ENCODE results near the gene SETD7. TPM values are rescaled to one million over a fixed set of nuclear protein-coding genes. Genes with fewer than 3 reads are reported as not detected.

SETD7 gene
- total and polyA plus RNA-seq, 2 donors (not counting 1 experiment from before 2014, with no cell fraction given): 5.1 to 13.0 TPM

DNA sequence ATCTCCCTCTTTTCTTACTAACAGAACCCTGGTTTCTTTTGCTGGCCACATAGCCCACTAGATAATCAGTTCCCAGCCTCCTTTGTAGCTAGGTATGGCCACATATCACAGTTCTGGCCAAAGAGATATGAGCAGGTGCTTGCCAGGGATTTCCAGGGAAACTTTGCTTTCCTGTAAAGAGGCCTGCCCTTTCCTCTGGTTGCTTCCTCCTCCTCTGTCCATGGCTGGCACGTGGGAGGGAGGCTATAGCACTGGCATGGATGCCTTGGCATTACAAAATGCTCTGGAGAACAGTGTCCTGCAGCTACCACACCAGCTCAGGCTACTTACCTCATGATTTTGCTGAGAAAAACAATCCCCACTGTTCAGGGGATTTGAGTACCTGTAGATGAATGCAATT, 74.6 kb downstream of the SETD7 start:
- no peak overlapping the region for H3K4me3 ChIP-seq (ENCODE audit: control extremely low read depth in 1 of 5, extremely low read depth in 1 of 5, insufficient read depth in 1 of 5, low read depth in 2 of 5, low read length in 4 of 5)
- no peak for ATAC-seq (ENCODE audit: low read depth)
- H3K9me3 Mint-ChIP-seq (ENCODE audit: insufficient read depth): no peaks in the 10 kb centered on the region

DNA sequence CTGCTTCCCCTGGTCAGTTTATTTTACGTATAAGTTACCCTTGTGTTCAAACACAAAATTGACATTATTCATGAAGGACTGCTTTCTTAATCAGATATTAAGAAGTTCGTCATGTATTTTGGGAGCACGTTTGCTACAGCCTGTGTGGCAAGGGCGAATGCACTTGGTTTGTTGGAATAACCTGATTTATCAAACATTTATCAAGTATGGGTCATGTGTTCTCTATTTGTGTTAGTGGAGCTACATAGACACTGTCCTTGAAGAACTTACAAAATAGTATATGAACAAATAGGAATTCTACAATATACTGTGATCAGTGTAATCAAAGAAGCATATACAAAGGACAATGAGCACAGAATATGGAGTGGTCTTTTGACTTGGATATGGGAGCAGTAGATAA, 79.7 kb downstream of the SETD7 start:
- H3K9me3 Mint-ChIP-seq (ENCODE audit: insufficient read depth): no peaks in the 10 kb centered on the region
- DNase-seq (no peak), ATAC-seq (ENCODE audit: low read depth) (no peak)
- no CpG with 5 or more reads among the region's 4 CpGs for WGBS (ENCODE audit: insufficient coverage)
- H3K27ac Mint-ChIP-seq: no peak overlapping the region
- CTCF ChIA-PET: no interaction called here
- Histone ChIP-seq H3K79me2 (ENCODE audit: control insufficient read depth, insufficient read depth, low read length) (peaks cover 2% of the 10 kb centered on the region), H3K4me2 (replicated peaks; ENCODE audit: low read depth, low read length, poor library complexity, severe bottlenecking) (no peak overlapping the region), H3K27ac (ENCODE audit: low read length in 2 of 2) (no peak overlapping the region), H3K9ac (ENCODE audit: low read length) (no peak overlapping the region), H3K9me3 (ENCODE audit: control extremely low read depth in 1 of 3, control insufficient read depth in 2 of 3, insufficient read depth in 1 of 3, low read length in 2 of 3) (peaks cover 0 to 7% (median 0%) of the 10 kb centered on the region in 3 donors), H3K4me3 (ENCODE audit: control extremely low read depth in 1 of 5, extremely low read depth in 1 of 5, insufficient read depth in 1 of 5, low read depth in 2 of 5, low read length in 4 of 5) (no peak overlapping the region), H3K36me3 (replicated peaks in 1 of 2; ENCODE audit: control extremely low read depth in 1 of 2, control insufficient read depth in 1 of 2, extremely low read depth in 1 of 2, insufficient read depth in 2 of 2, low read length in 1 of 2) (peaks cover 0 to 17% of the 10 kb centered on the region in 2 experiments), H3K4me1 (ENCODE audit: control insufficient read depth in 2 of 2, insufficient read depth in 2 of 2, low read length in 2 of 2) (peaks cover 1 to 2% of the 10 kb centered on the region in 2 donors), H3K27me3 (replicated peaks in 1 of 4; ENCODE audit: control extremely low read depth in 1 of 4, control insufficient read depth in 3 of 4, insufficient read depth in 4 of 4, low read length in 3 of 4) (no peaks in the 10 kb centered on the region), H2AFZ (ENCODE audit: insufficient read depth, low read depth, low read length, poor library complexity, severe bottlenecking) (no peak overlapping the region), H4K20me1 (ENCODE audit: control insufficient read depth, insufficient read depth, low read length, poor library complexity, severe bottlenecking) (peaks cover 9% of the 10 kb centered on the region)
- H3K27me3 Mint-ChIP-seq: no peaks in the 10 kb centered on the region
- POLR2A ChIA-PET: no interaction called here
- H3K4me1 Mint-ChIP-seq: peaks cover 7% of the 10 kb centered on the region
- TF ChIP-seq, protein P1, sequence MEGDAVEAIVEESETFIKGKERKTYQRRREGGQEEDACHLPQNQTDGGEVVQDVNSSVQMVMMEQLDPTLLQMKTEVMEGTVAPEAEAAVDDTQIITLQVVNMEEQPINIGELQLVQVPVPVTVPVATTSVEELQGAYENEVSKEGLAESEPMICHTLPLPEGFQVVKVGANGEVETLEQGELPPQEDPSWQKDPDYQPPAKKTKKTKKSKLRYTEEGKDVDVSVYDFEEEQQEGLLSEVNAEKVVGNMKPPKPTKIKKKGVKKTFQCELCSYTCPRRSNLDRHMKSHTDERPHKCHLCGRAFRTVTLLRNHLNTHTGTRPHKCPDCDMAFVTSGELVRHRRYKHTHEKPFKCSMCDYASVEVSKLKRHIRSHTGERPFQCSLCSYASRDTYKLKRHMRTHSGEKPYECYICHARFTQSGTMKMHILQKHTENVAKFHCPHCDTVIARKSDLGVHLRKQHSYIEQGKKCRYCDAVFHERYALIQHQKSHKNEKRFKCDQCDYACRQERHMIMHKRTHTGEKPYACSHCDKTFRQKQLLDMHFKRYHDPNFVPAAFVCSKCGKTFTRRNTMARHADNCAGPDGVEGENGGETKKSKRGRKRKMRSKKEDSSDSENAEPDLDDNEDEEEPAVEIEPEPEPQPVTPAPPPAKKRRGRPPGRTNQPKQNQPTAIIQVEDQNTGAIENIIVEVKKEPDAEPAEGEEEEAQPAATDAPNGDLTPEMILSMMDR (IDR thresholded peaks at IDR 0.05): no peak
- TF ChIP-seq EZH2 (IDR thresholded peaks at IDR 0.05; ENCODE audit: borderline replicate concordance, insufficient read depth, low read depth, low read length, poor library complexity, severe bottlenecking): no peak
- H3K4me3 Mint-ChIP-seq: no peak overlapping the region
- intact Hi-C loops (cut with micrococcal nuclease): no loop called here

More for the DNA sequence above, 74.6 kb downstream of the SETD7 start:
- Histone ChIP-seq H3K9ac (ENCODE audit: low read length) (no peak overlapping the region), H3K4me1 (ENCODE audit: control insufficient read depth in 2 of 2, insufficient read depth in 2 of 2, low read length in 2 of 2) (no peaks in the 10 kb centered on the region), H3K27me3 (replicated peaks in 1 of 4; ENCODE audit: control extremely low read depth in 1 of 4, control insufficient read depth in 3 of 4, insufficient read depth in 4 of 4, low read length in 3 of 4) (no peaks in the 10 kb centered on the region), H3K9me3 (ENCODE audit: control extremely low read depth in 1 of 3, control insufficient read depth in 2 of 3, insufficient read depth in 1 of 3, low read length in 2 of 3) (peaks cover 0 to 5% (median 0%) of the 10 kb centered on the region in 3 donors), H3K36me3 (replicated peaks in 1 of 2; ENCODE audit: control extremely low read depth in 1 of 2, control insufficient read depth in 1 of 2, extremely low read depth in 1 of 2, insufficient read depth in 2 of 2, low read length in 1 of 2) (no peaks in the 10 kb centered on the region), H3K4me2 (replicated peaks; ENCODE audit: low read depth, low read length, poor library complexity, severe bottlenecking) (no peak overlapping the region), H3K27ac (ENCODE audit: low read length in 2 of 2) (no peak overlapping the region), H4K20me1 (ENCODE audit: control insufficient read depth, insufficient read depth, low read length, poor library complexity, severe bottlenecking) (no peaks in the 10 kb centered on the region), H3K79me2 (ENCODE audit: control insufficient read depth, insufficient read depth, low read length) (no peaks in the 10 kb centered on the region), H2AFZ (ENCODE audit: insufficient read depth, low read depth, low read length, poor library complexity, severe bottlenecking) (no peak overlapping the region)
- TF ChIP-seq, protein P1 (IDR thresholded peaks at IDR 0.05): no peak
- TF ChIP-seq EZH2 (IDR thresholded peaks at IDR 0.05; ENCODE audit: borderline replicate concordance, insufficient read depth, low read depth, low read length, poor library complexity, severe bottlenecking): no peak
- DNase-seq: no peak
- peaks cover 1% of the 10 kb centered on the region for H3K4me1 Mint-ChIP-seq
- POLR2A ChIA-PET: no interaction called here
- intact Hi-C loops (cut with micrococcal nuclease): no loop called here
- no peak overlapping the region for H3K27ac Mint-ChIP-seq
- CTCF ChIA-PET: no interaction called here
- H3K27me3 Mint-ChIP-seq: no peaks in the 10 kb centered on the region
- no peak overlapping the region for H3K4me3 Mint-ChIP-seq
- 80% methylated on average over 1 of the region's 1 CpG for WGBS (ENCODE audit: insufficient coverage)

Measured in B cell (primary cell).